ENCODE measurements around the gene SRC. TPM values are rescaled to one million over a fixed set of nuclear protein-coding genes. Genes with fewer than 3 reads are reported as not detected.

SRC gene
- total RNA-seq, 2 donors from 2014 or later = 6.9 to 14.3 TPM

- no peak for DNase-seq (ENCODE audit: low spot score)
- Histone ChIP-seq H3K36me3 (no peaks in the 10 kb centered on the region), H3K27me3 (no peaks in the 10 kb centered on the region), H3K9me3 (no peaks in the 10 kb centered on the region), H3K4me3 (no peak overlapping the region), H3K4me1 (no peaks in the 10 kb centered on the region), H3K27ac (no peak overlapping the region)
- TF ChIP-seq, protein P1, sequence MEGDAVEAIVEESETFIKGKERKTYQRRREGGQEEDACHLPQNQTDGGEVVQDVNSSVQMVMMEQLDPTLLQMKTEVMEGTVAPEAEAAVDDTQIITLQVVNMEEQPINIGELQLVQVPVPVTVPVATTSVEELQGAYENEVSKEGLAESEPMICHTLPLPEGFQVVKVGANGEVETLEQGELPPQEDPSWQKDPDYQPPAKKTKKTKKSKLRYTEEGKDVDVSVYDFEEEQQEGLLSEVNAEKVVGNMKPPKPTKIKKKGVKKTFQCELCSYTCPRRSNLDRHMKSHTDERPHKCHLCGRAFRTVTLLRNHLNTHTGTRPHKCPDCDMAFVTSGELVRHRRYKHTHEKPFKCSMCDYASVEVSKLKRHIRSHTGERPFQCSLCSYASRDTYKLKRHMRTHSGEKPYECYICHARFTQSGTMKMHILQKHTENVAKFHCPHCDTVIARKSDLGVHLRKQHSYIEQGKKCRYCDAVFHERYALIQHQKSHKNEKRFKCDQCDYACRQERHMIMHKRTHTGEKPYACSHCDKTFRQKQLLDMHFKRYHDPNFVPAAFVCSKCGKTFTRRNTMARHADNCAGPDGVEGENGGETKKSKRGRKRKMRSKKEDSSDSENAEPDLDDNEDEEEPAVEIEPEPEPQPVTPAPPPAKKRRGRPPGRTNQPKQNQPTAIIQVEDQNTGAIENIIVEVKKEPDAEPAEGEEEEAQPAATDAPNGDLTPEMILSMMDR (IDR thresholded peaks at IDR 0.05) = no peak
Observed at GRCh38 chr20:37420610-37421009, 74.7 kb downstream of the SRC start.

- no peaks in the 10 kb centered on the region for H3K27me3 ChIP-seq
- TF ChIP-seq, protein P1 (IDR thresholded peaks at IDR 0.05) = no peak
Observed at GRCh38 chr20:37421060-37421905, 75.3 kb downstream of the SRC start.

DNA sequence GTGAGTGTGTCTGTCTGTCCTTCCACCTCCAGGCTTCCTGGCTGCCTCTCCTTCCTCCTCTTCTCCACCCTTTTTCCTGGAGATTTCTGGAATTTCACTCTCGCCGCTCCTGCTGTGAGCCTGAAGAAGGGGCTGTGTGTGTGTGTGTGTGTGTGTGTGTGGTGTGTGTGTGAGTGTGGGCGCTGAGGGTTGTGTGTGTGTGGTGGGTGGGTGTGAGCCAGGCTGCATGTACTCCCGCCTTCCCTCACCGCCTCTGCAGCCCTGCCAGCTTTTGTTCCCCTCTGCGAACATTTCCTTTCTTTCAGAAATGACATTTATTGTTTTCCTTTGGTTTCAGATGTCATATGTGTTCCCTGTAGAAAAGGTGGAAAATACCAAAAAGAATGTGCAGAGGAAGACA, 76.0 kb downstream of the SRC start:
- H3K36me3 ChIP-seq = no peaks in the 10 kb centered on the region
- no peak overlapping the region for H3K4me3 ChIP-seq
- no peaks in the 10 kb centered on the region for H3K9me3 ChIP-seq
- no peak overlapping the region for H3K27ac ChIP-seq
- H3K4me1 ChIP-seq = no peaks in the 10 kb centered on the region
- DNase-seq (ENCODE audit: low spot score) = no peak
- no peaks in the 10 kb centered on the region for H3K27me3 ChIP-seq
- TF ChIP-seq, protein P1 (IDR thresholded peaks at IDR 0.05) = no peak

More at GRCh38 chr20:37421060-37421905, 75.3 kb downstream of the SRC start:
- Histone ChIP-seq H3K4me3 (no peak overlapping the region), H3K4me1 (no peaks in the 10 kb centered on the region), H3K27ac (no peak overlapping the region), H3K9me3 (no peaks in the 10 kb centered on the region), H3K36me3 (no peaks in the 10 kb centered on the region)
- no peak for DNase-seq (ENCODE audit: low spot score)

GRCh38 chr20:37422791-37423286, 76.9 kb downstream of the SRC start:
- TF ChIP-seq, protein P1 (IDR thresholded peaks at IDR 0.05) = no peak
- Histone ChIP-seq H3K36me3 (no peaks in the 10 kb centered on the region), H3K4me3 (no peak overlapping the region), H3K27me3 (no peaks in the 10 kb centered on the region), H3K9me3 (no peaks in the 10 kb centered on the region), H3K27ac (no peak overlapping the region), H3K4me1 (no peaks in the 10 kb centered on the region)
- DNase-seq (ENCODE audit: low spot score) = no peak

DNA sequence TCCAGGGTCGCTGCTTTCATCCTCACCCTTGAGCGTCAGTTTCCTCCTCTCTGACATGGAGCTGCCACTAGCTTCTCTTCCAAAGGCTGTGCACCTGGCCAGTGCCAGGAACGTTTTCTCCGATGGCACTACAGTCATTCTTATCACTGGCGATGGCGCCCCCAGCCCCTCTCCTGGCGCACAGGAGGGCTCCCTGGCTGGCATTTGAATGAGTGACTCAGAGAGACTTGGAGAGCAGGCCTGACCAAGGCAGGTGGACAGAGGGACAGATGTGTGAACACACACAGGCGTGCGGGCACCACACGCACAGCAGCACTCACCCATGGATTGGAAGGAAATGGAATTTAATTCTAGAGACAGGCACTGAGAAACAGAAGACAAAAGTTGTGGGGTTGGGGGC, 77.6 kb downstream of the SRC start:
- H3K9me3 ChIP-seq = no peaks in the 10 kb centered on the region
- no peaks in the 10 kb centered on the region for H3K27me3 ChIP-seq
- H3K4me1 ChIP-seq = no peaks in the 10 kb centered on the region
- H3K27ac ChIP-seq = no peak overlapping the region
- TF ChIP-seq, protein P1 (IDR thresholded peaks at IDR 0.05) = no peak
- H3K36me3 ChIP-seq = no peaks in the 10 kb centered on the region
- no peak overlapping the region for H3K4me3 ChIP-seq
- DNase-seq (ENCODE audit: low spot score) = no peak

Data from right atrium auricular region (tissue), 2 donors.